ENCODE data around the gene HOXC12. TPM values are rescaled to one million over a fixed set of nuclear protein-coding genes. Genes with fewer than 3 reads are reported as not detected.
A peak's percentile ranks its signal among the peaks of the same experiment; 100 is the strongest.

Gene HOXC12
- polyA plus RNA-seq, 1 of the 3 experiments (the other 2 are of a cell fraction): not detected

DNA sequence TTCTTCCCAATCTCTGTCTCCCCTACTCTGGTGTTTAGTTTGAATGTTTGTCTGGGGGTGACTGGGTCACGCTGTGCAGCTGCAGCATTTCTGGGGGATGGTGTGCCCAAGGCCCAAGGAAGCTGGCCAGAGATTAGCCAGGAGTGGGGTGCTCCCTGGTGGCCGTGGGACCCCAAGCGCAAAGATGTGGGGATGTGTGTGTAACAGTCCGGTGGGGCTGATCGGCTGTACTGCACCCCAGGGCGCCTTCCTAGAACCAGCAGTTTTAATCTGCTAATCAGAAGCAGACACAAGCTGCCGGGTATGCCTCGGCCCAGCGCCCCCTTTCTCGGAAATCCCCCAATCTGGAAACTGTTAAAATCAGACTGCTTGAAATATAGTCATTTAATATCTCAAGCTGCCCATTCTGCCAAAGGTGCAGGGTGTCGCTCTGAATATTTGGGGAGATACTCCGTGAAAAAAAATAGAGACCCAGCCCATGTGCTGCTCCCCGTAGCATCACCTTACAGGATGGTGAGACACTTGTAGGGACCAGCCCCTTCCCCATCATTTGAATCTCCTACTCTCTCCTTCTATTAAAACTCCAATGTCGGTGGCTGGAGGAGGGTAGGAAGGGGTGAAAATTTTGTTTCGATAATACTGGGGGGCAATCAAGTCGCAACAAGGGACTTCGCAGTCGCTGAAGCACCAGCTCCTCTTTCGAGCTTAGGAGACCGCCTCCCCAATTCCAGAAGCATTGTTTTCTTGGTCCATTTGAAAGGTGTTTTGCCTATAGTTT, 49.5 kb downstream of the HOXC12 start:
- no peak for DNase-seq
- Histone ChIP-seq H3F3A (replicated peaks; ENCODE audit: insufficient read depth) (no peaks in the 10 kb centered on the region), H3K27me3 (ENCODE audit: insufficient read depth) (no peaks in the 10 kb centered on the region), H3K4me3 (ENCODE audit: low read depth in 2 of 2, low read length in 1 of 2) (no peak overlapping the region), H3K27ac (ENCODE audit: low read depth in 2 of 2, low read length in 1 of 2) (no peak overlapping the region), H3K79me2 (ENCODE audit: insufficient read depth) (no peaks in the 10 kb centered on the region), H2AFZ (ENCODE audit: low read depth) (no peak overlapping the region), H3K9ac (no peak overlapping the region), H3K4me1 (ENCODE audit: control insufficient read depth in 1 of 2, insufficient read depth in 2 of 2, low read depth in 1 of 2, low read length in 1 of 2) (peaks cover 0 to 19% of the 10 kb centered on the region in 2 experiments; a peak in 1 of 4 replicates), H3K36me3 (replicated peaks in 1 of 2; ENCODE audit: control insufficient read depth in 1 of 2, insufficient read depth in 2 of 2, low read length in 1 of 2) (no peaks in the 10 kb centered on the region), H3K4me2 (no peak overlapping the region), H4K20me1 (ENCODE audit: insufficient read depth) (no peaks in the 10 kb centered on the region), H3K9me3 (no peaks in the 10 kb centered on the region), H3K9me2 (no peaks in the 10 kb centered on the region)
- ChIA-PET CTCF (interaction anchor here (0.9 to 24.5 kb wide), 14 partner anchors 13 to 395 kb away, joined by 3 to 568 read pairs (median 8); partner anchors contain the start of genes HOXC10, HOXC5, HOXC6 and SMUG1), POLR2A (no interaction called here)
- TF ChIP-seq RAD21 (IDR thresholded peaks at IDR 0.05; ENCODE audit: low read length) (0 out of 2 replicates have a peak, but pooled peaks have one; percentile 13), RFX5 (IDR thresholded peaks at IDR 0.05; ENCODE audit: low read length) (no peak)
- 73% methylated on average over 18 of the region's 20 CpGs for WGBS (ENCODE audit: low lambda C conversion rate)

- Histone ChIP-seq H3F3A (replicated peaks; ENCODE audit: insufficient read depth) (no peaks in the 10 kb centered on the region), H4K20me1 (ENCODE audit: insufficient read depth) (no peaks in the 10 kb centered on the region), H3K27me3 (ENCODE audit: insufficient read depth) (no peaks in the 10 kb centered on the region), H3K9me3 (no peaks in the 10 kb centered on the region), H3K36me3 (replicated peaks in 1 of 2; ENCODE audit: control insufficient read depth in 1 of 2, insufficient read depth in 2 of 2, low read length in 1 of 2) (no peaks in the 10 kb centered on the region), H3K9ac (no peak overlapping the region), H3K9me2 (no peaks in the 10 kb centered on the region), H3K4me3 (ENCODE audit: low read depth in 2 of 2, low read length in 1 of 2) (no peak overlapping the region), H2AFZ (ENCODE audit: low read depth) (no peak overlapping the region), H3K79me2 (ENCODE audit: insufficient read depth) (no peaks in the 10 kb centered on the region), H3K27ac (ENCODE audit: low read depth in 2 of 2, low read length in 1 of 2) (no peak overlapping the region), H3K4me2 (no peak overlapping the region), H3K4me1 (ENCODE audit: control insufficient read depth in 1 of 2, insufficient read depth in 2 of 2, low read depth in 1 of 2, low read length in 1 of 2) (peaks cover 0 to 26% of the 10 kb centered on the region in 2 experiments; a peak in 1 of 4 replicates)
- TF ChIP-seq EZH2phosphoT487 (IDR thresholded peaks at IDR 0.05; ENCODE audit: borderline replicate concordance, low read depth) (no peak), JUND (IDR thresholded peaks at IDR 0.05) (no peak), IRF3 (IDR thresholded peaks at IDR 0.05; ENCODE audit: low read depth, low read length) (no peak), RFX5 (IDR thresholded peaks at IDR 0.05; ENCODE audit: low read length) (no peak), TAF1 (IDR thresholded peaks at IDR 0.05; ENCODE audit: borderline replicate concordance, low read depth, low read length) (no peak), SMC3 (IDR thresholded peaks at IDR 0.05; ENCODE audit: low read depth, low read length) (no peak), CHD2 (IDR thresholded peaks at IDR 0.05; ENCODE audit: low read length, partially characterized antibody) (no peak), FOXJ3 (CRISPR knock-in tag; IDR thresholded peaks at IDR 0.05) (no peak), NFIC (IDR thresholded peaks at IDR 0.05; ENCODE audit: borderline replicate concordance) (no peak), RAD21 (IDR thresholded peaks at IDR 0.05; ENCODE audit: low read length) (no peak), MEF2A (IDR thresholded peaks at IDR 0.05; ENCODE audit: borderline replicate concordance, low read depth) (no peak), TCF12 (IDR thresholded peaks at IDR 0.05) (no peak), YY1 (IDR thresholded peaks at IDR 0.05; ENCODE audit: low read depth) (no peak), GABPA (IDR thresholded peaks at IDR 0.05; ENCODE audit: low read depth) (no peak)
- TF ChIP-seq, protein P1, sequence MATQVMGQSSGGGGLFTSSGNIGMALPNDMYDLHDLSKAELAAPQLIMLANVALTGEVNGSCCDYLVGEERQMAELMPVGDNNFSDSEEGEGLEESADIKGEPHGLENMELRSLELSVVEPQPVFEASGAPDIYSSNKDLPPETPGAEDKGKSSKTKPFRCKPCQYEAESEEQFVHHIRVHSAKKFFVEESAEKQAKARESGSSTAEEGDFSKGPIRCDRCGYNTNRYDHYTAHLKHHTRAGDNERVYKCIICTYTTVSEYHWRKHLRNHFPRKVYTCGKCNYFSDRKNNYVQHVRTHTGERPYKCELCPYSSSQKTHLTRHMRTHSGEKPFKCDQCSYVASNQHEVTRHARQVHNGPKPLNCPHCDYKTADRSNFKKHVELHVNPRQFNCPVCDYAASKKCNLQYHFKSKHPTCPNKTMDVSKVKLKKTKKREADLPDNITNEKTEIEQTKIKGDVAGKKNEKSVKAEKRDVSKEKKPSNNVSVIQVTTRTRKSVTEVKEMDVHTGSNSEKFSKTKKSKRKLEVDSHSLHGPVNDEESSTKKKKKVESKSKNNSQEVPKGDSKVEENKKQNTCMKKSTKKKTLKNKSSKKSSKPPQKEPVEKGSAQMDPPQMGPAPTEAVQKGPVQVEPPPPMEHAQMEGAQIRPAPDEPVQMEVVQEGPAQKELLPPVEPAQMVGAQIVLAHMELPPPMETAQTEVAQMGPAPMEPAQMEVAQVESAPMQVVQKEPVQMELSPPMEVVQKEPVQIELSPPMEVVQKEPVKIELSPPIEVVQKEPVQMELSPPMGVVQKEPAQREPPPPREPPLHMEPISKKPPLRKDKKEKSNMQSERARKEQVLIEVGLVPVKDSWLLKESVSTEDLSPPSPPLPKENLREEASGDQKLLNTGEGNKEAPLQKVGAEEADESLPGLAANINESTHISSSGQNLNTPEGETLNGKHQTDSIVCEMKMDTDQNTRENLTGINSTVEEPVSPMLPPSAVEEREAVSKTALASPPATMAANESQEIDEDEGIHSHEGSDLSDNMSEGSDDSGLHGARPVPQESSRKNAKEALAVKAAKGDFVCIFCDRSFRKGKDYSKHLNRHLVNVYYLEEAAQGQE (IDR thresholded peaks at IDR 0.05; ENCODE audit: low read depth, low read length): no peak
- TF ChIP-seq, protein P2, sequence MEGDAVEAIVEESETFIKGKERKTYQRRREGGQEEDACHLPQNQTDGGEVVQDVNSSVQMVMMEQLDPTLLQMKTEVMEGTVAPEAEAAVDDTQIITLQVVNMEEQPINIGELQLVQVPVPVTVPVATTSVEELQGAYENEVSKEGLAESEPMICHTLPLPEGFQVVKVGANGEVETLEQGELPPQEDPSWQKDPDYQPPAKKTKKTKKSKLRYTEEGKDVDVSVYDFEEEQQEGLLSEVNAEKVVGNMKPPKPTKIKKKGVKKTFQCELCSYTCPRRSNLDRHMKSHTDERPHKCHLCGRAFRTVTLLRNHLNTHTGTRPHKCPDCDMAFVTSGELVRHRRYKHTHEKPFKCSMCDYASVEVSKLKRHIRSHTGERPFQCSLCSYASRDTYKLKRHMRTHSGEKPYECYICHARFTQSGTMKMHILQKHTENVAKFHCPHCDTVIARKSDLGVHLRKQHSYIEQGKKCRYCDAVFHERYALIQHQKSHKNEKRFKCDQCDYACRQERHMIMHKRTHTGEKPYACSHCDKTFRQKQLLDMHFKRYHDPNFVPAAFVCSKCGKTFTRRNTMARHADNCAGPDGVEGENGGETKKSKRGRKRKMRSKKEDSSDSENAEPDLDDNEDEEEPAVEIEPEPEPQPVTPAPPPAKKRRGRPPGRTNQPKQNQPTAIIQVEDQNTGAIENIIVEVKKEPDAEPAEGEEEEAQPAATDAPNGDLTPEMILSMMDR (IDR thresholded peaks at IDR 0.05): no peak
- POLR2A ChIA-PET: no interaction called here
- DNase-seq: no peak
- WGBS (ENCODE audit: low lambda C conversion rate): 81% methylated on average over 31 of the region's 31 CpGs
- CTCF ChIA-PET: interaction anchor here (0.9 to 24.5 kb wide), 21 partner anchors 11 to 395 kb away, joined by 3 to 568 read pairs (median 6); partner anchors contain the start of genes HOXC10, HOXC5, HOXC6 and SMUG1
Observed at GRCh38 chr12:54004841-54005530, 50.3 kb downstream of the HOXC12 start.
